B cell (primary cell): Measurements from ENCODE around the gene NBDY.

ENCODE experiments used
- CTCF ChIP-seq: fragments of 200-600 bp; IDR thresholded peaks from one replicate; pipeline ENCODE4 v1.8.0; 2022; ENCODE audit warnings: antibody characterized with exemption, mild to moderate bottlenecking
- EZH2 ChIP-seq: IDR thresholded peaks from 2 replicates; pipeline ENCODE4 v1.6.1; 2012; ENCODE audit warnings: borderline replicate concordance, low read depth, mild to moderate bottlenecking, moderate library complexity, low read length; ENCODE audit not compliant: insufficient read depth, poor library complexity, severe bottlenecking

- TF ChIP-seq EZH2 (no peak), CTCF (no peak)
Measured at GRCh38 chrX:56762707-56763555, 33.9 kb downstream of the NBDY start.
